ENCODE measurements around the gene DNER.
"Not testable (repeated sequence)": the region's sequence is repeated elsewhere in the genome, so short reads cannot be mapped to it uniquely, and the experiment has no call there.

The DNER gene

DNA sequence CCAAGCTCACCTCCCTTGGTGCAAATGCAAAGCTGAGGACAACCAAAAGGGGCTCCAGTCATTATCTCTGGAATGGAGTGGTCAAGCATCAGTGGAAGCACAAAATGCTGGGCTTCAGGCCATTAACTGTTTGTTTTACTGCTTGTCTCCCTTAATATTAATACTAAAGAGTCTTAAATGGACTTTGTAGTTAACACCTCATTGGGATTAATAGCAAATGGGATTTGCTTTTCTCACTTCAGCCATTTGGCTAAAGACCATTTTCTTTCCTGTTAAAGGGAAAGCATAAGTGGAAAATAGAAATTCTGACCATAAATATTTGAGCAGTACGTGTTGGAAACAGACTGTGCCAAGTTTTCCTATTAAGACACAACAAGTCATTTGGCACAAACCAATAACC is 154.4 kb downstream of the DNER start:
- no peak for DNase-seq

GRCh38 chr2:229553091-229553490 is 161.3 kb downstream of the DNER start:
- no peak for DNase-seq

- no peak for DNase-seq
Observed at GRCh38 chr2:229543176-229543873, 171.0 kb downstream of the DNER start.

DNA sequence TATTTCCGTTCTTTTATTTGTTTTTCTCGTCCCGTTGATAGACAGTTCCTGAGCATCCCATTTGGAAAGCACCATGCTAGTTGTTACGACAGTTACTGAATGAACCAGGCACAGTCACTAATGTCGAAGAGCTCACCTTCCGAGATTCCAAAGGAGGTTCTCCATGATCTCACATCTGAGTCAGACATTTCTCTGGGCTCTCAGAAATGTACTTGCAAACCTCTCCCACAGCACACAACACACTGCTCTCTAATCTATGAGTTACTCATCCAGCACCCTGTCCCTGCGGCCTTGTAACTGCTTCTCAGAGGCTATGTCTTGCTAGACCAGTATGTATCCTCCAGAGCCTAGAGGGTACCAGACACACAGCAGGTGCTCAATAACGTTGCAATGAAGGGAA is 174.7 kb downstream of the DNER start:
- DNase-seq = no peak

GRCh38 chr2:229531594-229531993 is 182.8 kb downstream of the DNER start:
- no peak for DNase-seq

GRCh38 chr2:229530434-229530833 is 183.9 kb downstream of the DNER start:
- no peak for DNase-seq

DNA sequence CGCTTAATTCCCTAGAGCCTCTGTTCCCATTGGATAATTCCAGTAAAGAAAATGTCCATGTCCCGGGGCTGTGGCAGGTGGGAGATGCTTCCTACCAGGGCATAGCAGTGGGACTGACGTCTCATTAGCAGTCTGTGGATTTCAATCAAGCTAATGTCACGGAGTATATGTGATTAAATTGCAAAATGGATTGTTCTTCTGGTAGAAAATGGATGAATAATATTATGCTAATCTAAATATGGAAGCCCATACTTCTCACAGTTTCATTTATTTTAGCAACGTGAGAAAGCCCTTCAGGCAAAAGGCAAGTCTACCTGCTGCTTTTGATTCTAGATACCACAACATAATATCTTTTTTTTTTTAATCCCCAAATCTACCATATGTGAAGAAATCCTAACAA is 185.5 kb downstream of the DNER start:
- DNase-seq = no peak

DNA sequence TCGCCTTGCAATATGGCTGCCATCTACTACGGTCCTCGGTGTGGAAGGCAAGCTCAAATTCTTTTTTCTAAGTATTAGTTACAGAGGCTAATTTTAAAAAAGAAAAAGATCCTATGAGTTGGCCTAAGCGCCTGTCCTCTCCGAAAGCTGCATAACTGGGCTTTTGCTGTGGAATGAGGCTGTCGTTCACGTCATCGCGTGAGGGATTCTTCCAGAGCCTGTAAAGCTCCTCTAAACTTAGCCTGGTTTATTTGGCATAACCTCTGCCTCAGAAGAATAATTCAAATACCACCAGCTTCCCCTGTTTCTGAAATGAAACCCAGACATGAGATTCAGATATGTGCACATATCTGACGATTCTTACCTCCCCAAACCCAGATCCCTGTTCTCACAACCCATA is 187.4 kb downstream of the DNER start:
- no peak for DNase-seq

DNA sequence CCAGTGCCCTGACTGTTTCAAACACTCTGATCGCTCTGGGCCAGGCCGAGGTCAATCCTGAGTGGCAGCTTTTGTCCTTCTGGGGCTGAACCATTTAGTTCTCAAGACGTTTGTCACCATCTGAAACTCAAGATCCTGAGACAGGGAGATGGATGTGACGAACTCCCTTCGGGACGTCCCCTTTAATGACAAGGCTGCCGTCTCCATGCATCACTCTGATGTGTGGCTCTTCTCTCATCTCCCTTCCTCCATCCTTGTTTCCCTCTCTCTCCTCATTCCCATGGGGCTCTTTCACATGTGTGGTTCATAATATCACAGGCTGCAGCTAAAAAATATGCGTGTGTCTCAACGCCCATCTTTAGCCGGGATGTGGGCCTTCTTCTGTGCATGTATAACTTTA is 189.6 kb downstream of the DNER start:
- no peak for DNase-seq

DNA sequence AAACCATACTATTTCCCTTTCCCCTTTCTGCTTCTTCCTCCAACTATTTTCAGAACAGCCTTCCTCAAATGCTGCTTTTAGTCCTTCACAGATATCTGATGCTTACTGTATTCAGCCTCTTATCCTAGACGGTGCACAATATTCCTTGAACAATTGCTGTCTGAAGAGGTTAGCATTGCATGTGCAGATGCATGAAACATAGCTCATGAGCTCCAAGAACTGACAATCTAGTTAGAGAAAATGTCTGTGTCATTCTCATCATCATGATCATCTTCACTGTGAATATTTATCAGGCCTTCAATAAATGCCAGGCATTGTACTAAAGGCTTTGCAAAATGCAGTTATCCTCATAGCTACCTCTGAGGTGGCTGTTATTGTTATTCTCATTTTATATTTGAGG is 190.7 kb downstream of the DNER start:
- no peak for DNase-seq

DNA sequence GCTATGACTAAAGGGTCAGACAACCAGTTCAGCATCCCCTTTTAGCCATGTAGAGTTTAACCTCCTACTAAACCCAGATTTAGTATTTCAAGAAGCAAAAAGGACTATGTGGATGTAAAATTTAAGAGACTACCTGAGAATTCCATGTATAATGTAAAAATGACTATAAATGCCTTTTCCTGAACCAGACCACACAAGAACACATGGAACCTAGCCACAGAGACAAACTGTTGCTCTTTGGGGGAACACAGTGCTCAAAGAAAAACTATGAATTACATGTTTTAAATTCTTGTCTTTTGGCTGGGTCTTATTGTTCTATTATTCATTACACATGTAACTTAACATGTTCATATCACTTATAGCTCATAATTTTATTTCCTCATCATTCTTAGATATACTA is 192.8 kb downstream of the DNER start:
- no peak for DNase-seq

DNA sequence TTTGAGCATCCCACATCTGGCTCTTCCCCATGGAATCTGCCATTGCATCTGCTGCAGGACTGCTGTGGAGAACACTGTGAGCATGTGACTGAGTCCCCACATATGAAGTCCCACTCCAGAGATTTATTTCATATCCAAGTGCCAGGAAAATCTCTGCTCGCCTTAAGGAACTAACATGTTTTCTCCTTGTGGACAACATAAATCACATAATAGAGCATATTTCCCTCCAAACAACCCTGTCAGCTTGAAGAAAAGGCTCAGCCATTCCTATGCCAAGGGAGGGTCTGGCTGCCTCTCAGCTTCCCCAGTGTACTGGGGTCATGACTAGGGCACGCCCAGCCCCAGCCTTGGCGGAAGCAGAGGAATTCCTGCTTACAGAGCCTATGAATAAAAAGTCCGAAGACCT is 193.7 kb downstream of the DNER start:
- DNase-seq = no peak

- DNase-seq = no peak
Observed at GRCh38 chr2:229519655-229520430, 194.5 kb downstream of the DNER start.

DNA sequence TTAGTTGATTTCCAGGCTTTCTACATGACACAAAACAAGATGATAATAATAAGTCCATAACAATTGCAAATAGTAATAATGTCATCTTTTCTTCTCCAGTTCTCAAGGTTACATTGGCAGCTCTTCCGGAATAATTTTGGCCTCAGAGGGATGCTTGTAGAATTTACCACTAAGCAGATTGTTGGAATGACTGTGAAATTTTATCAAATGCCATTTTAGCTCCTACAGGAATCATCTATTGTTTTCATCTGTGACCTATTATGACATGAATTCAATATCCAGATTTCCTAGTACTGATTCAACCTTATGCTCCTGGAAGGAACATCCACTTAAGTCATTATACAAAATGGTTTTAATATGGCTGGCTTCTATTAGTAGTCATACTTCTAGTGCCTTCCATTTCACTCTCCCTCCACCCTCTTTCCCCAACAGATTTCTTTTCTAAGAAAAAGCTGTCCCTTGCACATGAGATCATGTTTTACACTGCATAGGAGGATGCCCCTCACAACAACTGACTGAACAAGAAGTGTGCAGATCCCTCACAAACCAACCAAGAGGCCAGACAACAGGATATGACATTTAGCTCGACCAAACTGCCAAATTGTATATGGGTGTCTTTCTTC is 200.0 kb downstream of the DNER start:
- DNase-seq = no peak

- no peak for DNase-seq
Observed at GRCh38 chr2:229511524-229511923, 202.8 kb downstream of the DNER start.

GRCh38 chr2:229506699-229507098 is 207.7 kb downstream of the DNER start:
- not testable (repeated sequence) for DNase-seq

DNA sequence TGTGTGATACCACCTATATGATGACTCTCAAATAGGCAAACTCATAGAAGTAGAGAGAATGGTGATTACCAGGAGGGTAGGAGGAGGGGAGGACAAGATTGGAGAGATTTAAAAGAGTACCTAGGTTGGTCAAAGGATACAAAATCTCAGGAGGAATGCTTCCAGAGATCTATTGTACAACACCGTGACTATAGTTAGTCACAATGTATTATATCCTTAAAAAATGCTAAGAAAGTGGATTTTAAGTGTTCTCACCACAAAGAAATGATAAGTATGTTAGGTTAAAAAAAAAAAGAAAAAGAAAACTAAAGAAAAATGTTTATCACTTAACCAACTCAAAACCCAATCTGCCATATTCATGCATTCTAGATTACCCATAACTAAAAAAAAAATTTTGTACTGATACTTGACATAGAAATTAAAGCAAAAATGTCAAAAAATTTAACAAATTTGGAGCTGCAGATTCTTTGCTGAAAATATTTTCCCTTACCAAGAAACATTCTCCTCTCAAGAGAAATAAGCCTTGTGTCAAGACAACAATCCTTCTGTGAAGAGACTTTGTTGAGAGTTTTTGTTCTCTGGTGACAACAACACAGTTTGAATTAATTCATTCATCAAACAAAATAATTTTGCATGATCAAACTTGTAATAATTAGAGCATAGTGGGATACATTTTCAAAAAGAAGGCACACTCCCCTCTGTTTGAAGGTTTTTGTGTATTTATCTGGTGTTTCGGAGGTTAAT is 213.1 kb downstream of the DNER start:
- no peak for DNase-seq

DNA sequence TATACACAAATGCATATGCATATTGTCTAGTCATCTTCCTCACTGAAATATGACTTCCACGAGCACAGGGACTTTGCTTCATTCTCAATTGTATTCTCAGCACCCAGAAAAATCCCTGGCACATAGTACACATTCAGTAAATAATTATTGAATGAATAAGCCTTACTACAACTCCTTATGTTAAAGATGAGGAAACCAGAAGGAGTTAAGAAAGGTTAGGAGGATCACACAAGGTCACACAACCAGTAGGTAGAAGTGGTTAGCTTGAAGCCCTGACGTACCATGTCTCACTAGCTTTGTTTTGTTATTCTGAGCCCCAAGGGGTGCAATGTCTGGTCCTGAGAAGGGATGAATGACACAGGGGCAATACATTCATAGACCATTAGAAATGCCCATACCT is 222.3 kb downstream of the DNER start:
- no peak for DNase-seq

GRCh38 chr2:229490167-229490566 is 224.2 kb downstream of the DNER start:
- DNase-seq = no peak

DNA sequence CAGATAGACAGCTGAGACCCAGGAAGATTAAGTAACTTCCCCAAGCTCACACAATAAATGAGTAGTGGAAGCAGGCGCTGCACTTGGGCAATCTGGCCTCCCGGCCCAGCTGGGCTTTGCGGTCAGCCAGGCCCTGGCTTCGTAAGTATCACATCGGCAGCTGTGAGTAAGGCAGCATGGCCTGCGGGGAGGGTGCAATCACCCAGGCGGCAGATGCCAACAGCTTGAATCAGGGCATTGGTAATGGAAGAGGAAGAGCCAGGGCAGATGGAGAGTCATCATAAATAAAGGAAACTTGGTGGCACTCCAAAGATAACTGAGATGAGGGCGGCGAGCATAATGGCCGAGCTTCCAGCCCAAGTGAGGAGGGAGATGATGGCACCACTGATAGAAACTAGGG is 225.3 kb downstream of the DNER start:
- DNase-seq = no peak

DNA sequence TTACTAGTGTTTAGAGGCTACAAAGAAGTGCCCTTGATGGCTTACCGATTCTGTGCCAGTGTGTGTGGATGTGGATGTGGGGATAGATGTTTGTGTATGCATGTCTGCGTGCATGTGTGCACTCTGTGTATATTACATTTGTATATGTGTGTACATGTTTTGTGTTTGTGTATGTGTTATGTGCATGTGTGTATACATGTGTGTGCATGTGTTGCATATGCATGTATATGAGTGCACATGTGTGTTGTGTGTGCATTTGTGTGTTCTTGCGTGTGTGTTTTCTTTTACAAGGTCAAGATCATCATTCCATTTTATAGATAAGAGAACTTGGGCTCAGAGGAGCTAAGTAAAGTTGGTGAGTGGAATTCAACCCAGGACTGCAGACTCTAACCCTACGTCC is 226.1 kb downstream of the DNER start:
- no peak for DNase-seq

DNA sequence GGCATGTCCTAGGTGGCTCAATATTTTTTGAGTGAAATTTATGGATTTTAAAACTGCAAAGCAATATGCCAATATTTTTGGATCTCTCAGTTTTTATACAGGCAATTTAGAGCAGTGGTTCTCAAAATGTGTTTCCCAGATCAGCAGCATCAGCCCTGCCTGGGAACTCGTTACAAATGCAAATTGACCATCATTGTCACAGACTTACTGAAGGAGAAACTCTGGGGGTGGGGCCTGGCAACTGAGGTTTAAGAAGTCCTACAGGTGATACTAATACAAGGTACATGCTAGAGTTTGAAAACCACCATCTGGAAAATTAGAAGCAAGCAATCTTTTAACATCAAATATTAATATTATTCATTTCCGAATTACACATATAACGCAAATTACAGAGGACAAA is 227.7 kb downstream of the DNER start:
- DNase-seq = no peak

DNA sequence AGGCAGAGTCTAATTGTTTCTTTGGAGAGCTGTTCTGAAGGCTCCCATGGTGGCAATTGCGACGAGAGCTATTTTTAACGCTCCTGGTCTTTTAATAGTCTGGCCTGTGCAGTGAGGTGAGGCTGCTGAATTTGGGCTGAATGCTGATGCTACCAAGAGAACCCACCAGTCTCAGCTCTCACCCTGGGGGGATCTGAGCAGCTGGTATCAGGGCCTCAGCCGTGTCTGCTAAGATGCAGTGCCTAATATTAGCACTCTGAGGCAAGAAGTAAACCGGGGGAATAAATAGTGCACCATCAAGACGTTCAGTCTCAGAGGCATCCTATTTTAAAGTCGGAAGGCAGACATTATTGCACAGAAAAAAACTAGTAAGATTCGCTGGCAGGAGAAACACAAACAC is 228.5 kb downstream of the DNER start:
- DNase-seq = no peak

Measured in CD4-positive, alpha-beta T cell treated with Interferon alpha-2 for 1 hour (primary cell).